ENCODE measurements around the gene HSD11B1. TPM values are rescaled to one million over a fixed set of nuclear protein-coding genes. Genes with fewer than 3 reads are reported as not detected.

HSD11B1 gene
- total RNA-seq, 1 experiment from 2014 or later: not detected

DNA sequence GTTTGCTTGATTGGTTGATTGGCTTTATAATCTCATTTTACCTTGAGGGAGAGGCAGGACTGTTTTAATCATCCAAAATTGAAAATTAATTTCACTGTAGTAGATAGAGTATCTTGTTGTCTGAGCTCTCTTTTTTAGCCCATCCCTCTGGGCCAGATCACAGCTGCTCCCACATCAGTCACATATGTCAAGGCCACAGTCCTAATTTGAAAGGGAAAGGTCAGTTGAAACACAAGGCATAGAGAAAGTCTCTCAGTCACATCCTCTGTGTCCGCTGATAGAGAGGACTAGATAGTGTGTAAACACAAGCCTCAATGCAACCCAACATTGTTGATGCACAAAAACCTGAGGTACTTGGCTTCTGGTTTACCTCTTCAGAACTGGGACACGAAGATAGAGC is 72.9 kb downstream of the HSD11B1 start:
- DNase-seq: no peak
- H3K27me3 Mint-ChIP-seq (ENCODE audit: unreplicated experiment): no peaks in the 10 kb centered on the region
- H3K36me3 Mint-ChIP-seq (ENCODE audit: insufficient read depth, unreplicated experiment): no peaks in the 10 kb centered on the region
- intact Hi-C loops (cut with micrococcal nuclease; ENCODE audit: unreplicated experiment): no loop called here
- no peak for TF ChIP-seq CTCF (IDR thresholded peaks at IDR 0.05; ENCODE audit: unreplicated experiment)
- CTCF ChIA-PET: no interaction called here
- BruUV-seq (replicated peaks): no TSS peak
- H3K9me3 Mint-ChIP-seq (ENCODE audit: low read depth, unreplicated experiment): no peaks in the 10 kb centered on the region
- no peak overlapping the region for H3K27ac Mint-ChIP-seq (ENCODE audit: unreplicated experiment)
- no peak overlapping the region for H3K4me3 Mint-ChIP-seq (ENCODE audit: low read depth, unreplicated experiment)
- H3K4me1 Mint-ChIP-seq (ENCODE audit: low read depth, unreplicated experiment): peaks cover 8% of the 10 kb centered on the region

GRCh38 chr1:209778102-209778501 is 73.5 kb downstream of the HSD11B1 start:
- H3K36me3 Mint-ChIP-seq (ENCODE audit: insufficient read depth, unreplicated experiment): no peaks in the 10 kb centered on the region
- intact Hi-C loops (cut with micrococcal nuclease; ENCODE audit: unreplicated experiment): no loop called here
- H3K4me1 Mint-ChIP-seq (ENCODE audit: low read depth, unreplicated experiment): peaks cover 8% of the 10 kb centered on the region
- no peak for DNase-seq
- no peaks in the 10 kb centered on the region for H3K27me3 Mint-ChIP-seq (ENCODE audit: unreplicated experiment)
- no peak overlapping the region for H3K4me3 Mint-ChIP-seq (ENCODE audit: low read depth, unreplicated experiment)
- no TSS peak for BruUV-seq (replicated peaks)
- no peak for TF ChIP-seq CTCF (IDR thresholded peaks at IDR 0.05; ENCODE audit: unreplicated experiment)
- CTCF ChIA-PET: no interaction called here
- H3K27ac Mint-ChIP-seq (ENCODE audit: unreplicated experiment): no peak overlapping the region
- H3K9me3 Mint-ChIP-seq (ENCODE audit: low read depth, unreplicated experiment): no peaks in the 10 kb centered on the region

DNA sequence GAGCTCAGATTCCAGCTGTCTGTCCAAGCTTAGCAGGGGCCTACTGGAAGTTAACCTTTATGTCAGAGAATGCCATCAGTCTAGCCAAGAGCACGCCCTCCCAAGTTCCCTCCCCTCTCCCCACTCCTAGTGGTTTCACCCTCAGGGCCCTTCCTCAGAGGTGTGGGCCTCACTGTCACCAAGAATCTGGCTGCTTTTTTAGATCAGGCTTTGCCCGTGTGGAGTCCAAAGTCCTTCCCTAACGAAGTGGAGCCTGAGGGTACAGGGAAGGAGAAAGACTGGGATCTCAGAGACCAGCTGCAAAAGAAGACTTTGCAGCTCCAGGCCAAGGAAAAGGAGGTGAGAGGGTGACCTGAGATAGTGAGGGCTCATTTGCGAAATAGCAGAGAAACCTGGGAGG is 75.6 kb downstream of the HSD11B1 start:
- TF ChIP-seq CTCF (IDR thresholded peaks at IDR 0.05; ENCODE audit: unreplicated experiment): no peak
- H3K27me3 Mint-ChIP-seq (ENCODE audit: unreplicated experiment): no peaks in the 10 kb centered on the region
- no TSS peak for BruUV-seq (replicated peaks)
- CTCF ChIA-PET: no interaction called here
- no peaks in the 10 kb centered on the region for H3K9me3 Mint-ChIP-seq (ENCODE audit: low read depth, unreplicated experiment)
- peaks cover 25% of the 10 kb centered on the region for H3K4me1 Mint-ChIP-seq (ENCODE audit: low read depth, unreplicated experiment)
- no peak for DNase-seq
- no peak overlapping the region for H3K27ac Mint-ChIP-seq (ENCODE audit: unreplicated experiment)
- intact Hi-C loops (cut with micrococcal nuclease; ENCODE audit: unreplicated experiment): no loop called here
- H3K4me3 Mint-ChIP-seq (ENCODE audit: low read depth, unreplicated experiment): no peak overlapping the region
- H3K36me3 Mint-ChIP-seq (ENCODE audit: insufficient read depth, unreplicated experiment): peaks cover 12% of the 10 kb centered on the region

DNA sequence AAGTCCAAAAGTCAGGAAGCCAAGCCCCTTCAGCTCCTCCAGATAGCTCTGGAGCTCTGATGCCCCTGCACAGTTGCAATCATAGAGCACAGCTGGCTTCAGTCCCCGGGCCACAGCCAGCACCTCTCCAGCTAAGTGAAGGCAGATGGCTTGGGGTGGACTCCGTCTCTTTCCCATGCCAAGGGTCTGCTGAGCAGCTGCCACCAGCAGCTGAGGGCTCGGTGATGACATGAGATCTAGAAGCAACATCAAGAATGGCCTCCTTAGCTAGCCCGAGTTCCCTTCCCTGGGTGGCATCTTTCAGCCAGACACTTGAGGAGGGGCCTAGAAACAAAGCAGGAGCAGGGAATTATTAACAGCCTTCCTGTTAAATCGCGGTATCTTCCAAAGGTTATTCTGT is 78.7 kb downstream of the HSD11B1 start:
- H3K27me3 Mint-ChIP-seq (ENCODE audit: unreplicated experiment): no peaks in the 10 kb centered on the region
- H3K4me3 Mint-ChIP-seq (ENCODE audit: low read depth, unreplicated experiment): peak overlapping the region; percentile 89
- peak overlapping the region; percentile 98 for H3K27ac Mint-ChIP-seq (ENCODE audit: unreplicated experiment)
- H3K4me1 Mint-ChIP-seq (ENCODE audit: low read depth, unreplicated experiment): peaks cover 38% of the 10 kb centered on the region
- no TSS peak for BruUV-seq (replicated peaks)
- no peak for TF ChIP-seq CTCF (IDR thresholded peaks at IDR 0.05; ENCODE audit: unreplicated experiment)
- CTCF ChIA-PET: interaction anchor here (0.6 to 0.7 kb wide), 2 partner anchors 41 to 1613 kb away, joined by 3 to 4 read pairs; no protein-coding TSS in a partner anchor
- H3K9me3 Mint-ChIP-seq (ENCODE audit: low read depth, unreplicated experiment): no peaks in the 10 kb centered on the region
- no peak for DNase-seq
- peaks cover 32% of the 10 kb centered on the region for H3K36me3 Mint-ChIP-seq (ENCODE audit: insufficient read depth, unreplicated experiment)
- intact Hi-C loops (cut with micrococcal nuclease; ENCODE audit: unreplicated experiment): no loop called here

Other genes with a start within 250 kb of the HSD11B1 start
- gene CAMK1G, start 121.1 kb upstream of the HSD11B1 start, total RNA-seq (2022): not detected in 2 replicates
- gene LAMB3, start 52.4 kb upstream of the HSD11B1 start, total RNA-seq (2022): 331 and 333 TPM in 2 replicates
- gene G0S2, start 29.4 kb upstream of the HSD11B1 start, total RNA-seq (2022): 2.4 and 4.0 TPM in 2 replicates
- gene TRAF3IP3, start 51.2 kb downstream of the HSD11B1 start, total RNA-seq (2022): not detected in 2 replicates
- 4.9 and 5.1 TPM in 2 replicates for gene C1orf74, start 79.7 kb downstream of the HSD11B1 start, total RNA-seq (2022)
- 44.1 and 51.2 TPM in 2 replicates for gene IRF6, start 101.3 kb downstream of the HSD11B1 start, total RNA-seq (2022)
- gene UTP25, start 123.1 kb downstream of the HSD11B1 start, total RNA-seq (2022): 18.6 and 19.1 TPM in 2 replicates
- gene SYT14, start 233.4 kb downstream of the HSD11B1 start, total RNA-seq (2022): 1.7 and 2.1 TPM in 2 replicates

All from Calu3 (cell line).